HT1080 (cell line): ENCODE measurements around the gene ATP5F1A. TPM values are rescaled to one million over a fixed set of nuclear protein-coding genes. Genes with fewer than 3 reads are reported as not detected.

Experiments used
- DNase-seq: peaks from one replicate; pipeline ENCODE4 v3.0.0-alpha.2; 2015; ENCODE audit warnings: low read depth
- total RNA-seq: library from RNA; depleted of rRNA; stranded (reverse); fragments of >200 nt; shearing (Covaris generic); gene quantifications from 2 replicates; pipeline ENCODE4 v1.2.3, GENCODE V29; 2014

Gene ATP5F1A
- total RNA-seq, 1 experiment from 2014 or later = 723 TPM

DNA sequence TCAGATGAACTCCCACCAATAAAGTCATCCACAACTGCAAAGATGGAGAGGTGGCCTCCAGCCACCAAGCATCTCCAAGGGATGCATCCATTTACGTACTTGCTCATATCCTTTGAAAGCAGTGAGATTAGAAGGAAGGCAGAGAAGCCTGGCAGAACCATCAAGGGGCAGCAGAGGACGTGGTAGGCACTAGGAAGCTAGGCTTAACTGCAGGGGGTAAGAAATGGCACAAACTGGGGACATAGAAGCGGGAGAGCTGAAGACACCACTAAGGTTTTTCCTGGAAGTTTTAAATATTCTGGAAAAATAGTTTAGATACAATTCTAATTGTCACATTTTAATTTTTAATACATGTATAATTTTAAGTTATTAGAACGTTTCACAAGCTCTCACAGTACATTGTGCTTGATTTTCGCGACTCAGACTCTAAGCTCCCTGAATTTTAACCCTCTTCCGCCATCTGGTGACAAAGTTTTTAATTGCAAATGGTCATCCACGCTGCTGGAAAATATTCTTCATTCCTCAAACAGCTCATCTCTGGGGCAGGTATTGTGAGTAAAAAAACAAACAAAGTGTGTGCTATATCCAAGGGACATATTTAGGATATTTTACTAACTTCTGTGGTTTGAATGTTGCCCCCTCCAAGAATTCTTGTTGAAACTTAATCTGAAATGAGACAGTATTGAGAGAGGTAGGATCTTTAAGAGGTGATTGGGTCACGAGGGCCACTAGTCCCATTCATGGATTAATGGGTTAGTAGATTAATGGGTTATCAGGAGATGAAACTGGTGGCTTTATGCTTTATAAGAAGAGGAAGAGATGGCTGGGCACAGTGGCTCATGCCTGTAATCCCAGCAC lies 24.4 kb downstream of the ATP5F1A start:
- peak; percentile 69 for DNase-seq

DNA sequence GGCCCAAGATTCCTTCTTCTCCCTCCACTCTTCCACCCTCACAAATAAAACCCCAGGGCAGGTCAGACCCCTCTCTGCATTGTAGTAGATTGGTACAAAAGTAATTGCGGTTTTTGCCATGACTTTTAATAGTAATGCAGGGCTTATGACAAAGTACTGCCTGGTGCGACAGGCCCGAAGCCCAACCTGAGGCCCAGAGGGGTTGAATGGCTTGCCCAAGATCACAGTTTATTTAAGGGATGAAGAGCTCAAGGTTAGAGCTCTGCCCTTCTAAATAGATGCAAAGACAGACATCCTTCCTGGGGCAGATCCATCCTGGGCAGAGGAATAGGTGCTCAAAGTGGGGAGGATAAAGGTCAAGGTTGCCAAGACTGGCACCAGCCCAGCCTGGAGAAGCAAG lies 25.1 kb downstream of the ATP5F1A start:
- DNase-seq = no peak

DNA sequence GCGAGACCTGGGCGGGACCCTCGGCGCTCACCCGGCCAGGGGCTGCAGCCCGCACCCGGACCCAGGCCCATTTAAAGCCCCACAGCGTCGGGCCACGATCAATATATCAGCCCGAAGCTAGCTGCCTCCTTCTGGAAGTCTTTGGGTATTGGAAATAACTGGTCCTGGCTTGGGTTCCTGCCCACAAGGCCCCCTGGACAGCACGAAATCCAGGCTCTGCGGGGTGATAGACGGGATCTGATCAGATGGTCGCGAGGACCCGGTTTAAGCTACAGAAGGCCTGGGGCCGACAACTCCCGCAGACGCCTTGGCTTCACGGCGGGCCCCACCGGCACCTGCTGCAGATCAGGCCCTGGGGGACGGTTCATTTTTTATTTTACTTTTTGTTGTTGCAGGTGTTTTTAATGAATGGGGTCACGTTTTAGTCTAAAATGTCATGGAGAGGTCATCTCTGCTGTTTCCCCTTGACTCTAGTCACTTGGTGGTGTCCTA lies 25.7 kb downstream of the ATP5F1A start:
- DNase-seq = no peak

DNA sequence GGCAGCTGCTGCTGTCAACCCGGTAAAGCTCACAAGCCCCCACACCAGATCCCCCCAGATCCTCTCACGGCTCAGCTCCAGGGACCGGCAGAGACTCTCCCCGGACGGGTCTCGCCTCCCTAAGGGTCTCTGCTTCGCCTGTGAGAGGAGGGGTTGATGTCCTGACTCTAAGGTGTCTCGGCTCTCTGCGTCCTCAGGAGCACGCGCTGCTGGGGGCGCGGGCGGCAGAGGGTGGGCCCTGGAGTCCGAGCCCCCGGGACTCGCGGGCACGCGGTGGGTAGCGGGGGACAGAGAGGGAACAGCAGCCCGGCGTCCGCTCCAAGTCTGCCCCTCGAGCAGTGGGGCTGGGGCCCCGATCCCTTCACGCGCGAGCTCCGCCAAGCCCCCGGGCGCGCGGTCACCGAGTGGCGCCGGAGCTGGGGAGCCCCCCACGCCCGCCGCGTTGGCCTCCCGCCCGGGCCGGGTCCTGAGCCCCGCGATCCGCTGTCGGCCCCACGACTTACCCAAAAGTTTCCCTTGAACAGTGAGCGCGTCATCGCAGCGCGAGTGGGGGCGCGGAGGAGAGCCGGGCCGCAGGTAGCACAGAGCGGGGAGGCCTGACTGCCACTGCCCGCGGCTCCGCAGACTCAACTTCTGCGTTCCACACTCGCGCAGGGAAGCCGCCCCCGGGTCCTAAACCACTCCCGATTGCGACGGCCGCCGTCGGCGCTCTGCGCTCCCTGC lies 26.3 kb downstream of the ATP5F1A start, which contains the start of gene PSTPIP2:
PSTPIP2 (minus strand) TSS at position 608 of the 723 bp plus-strand sequence; CDS start at position 536, 72 bp downstream.
- DNase-seq = peak; percentile 25

DNA sequence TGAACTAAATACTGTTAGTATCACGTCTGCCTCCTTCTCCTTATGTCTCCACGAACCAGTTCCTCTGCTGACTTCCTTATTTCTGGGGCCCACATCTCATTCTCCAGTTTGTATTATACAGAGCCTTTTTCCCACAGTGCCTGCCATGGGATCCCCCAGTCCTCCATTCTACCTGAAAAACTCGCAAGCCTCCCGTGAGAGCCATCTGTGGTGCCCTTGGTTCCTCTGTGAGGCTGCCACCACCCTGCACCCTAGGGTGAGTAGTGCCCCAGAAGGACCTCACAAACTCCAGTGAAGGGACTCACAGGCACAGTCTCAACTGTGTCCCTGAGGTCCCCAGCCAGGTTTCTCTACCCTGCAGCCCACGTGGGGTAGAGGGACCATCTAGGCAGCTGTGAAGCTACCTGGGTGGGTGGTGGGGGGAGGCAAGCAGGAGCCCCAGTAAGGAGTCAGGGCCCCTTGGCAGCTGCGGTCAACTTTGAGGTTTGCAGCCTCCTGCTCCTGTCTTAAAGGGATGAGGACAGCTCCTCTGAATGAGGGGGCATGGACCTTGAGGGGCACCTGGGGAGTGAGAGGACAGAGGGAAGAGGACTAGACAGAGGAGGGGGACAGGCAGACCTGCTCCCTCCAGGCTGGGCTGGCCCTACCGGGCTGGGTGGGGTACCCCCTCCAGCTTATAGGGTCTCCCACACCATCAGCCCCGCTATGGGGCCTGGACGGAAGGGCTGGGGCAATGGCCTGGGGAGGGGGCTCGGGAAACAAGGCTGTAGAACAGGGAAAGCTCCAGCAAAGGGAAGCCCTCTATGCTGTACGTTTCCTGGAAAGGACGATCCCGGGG lies 27.1 kb downstream of the ATP5F1A start:
- DNase-seq = no peak

DNA sequence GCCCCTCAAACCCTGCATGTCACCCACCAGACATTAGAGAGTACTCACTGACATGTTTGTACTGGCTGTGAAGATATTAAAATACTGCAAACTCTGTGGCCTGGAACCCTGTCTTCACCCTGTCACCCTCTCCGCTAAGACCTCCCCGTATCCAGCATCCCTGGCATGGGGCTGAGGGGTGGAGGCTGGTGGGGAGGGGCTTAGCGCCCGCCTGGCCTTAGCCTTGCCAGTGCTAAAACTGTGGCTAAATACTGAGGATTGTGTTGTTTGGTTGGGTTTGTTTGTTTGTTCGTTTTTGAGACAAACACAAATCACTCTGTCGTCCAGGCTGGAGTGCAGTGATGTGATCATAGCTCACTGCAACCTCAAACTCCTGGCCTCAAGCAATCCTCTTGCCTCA lies 27.9 kb downstream of the ATP5F1A start:
- DNase-seq = no peak

DNA sequence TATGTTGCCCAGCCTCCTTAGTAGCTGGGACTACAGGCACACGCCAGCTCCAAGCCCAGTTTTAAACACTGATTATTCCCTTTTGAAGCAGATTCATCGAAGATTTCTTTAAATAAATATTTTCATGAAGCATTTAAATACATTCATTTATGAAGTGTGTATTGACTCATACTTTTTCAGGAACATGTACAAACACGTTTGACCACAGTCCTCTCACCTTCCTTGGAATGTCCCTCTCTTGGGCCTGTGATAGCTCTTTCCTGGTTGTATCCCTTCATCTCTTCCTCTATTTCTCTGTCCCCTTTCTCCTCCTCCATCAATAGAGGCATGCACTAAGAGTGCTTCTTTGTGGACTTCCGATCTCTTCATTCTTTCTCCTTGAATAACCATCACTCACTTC lies 28.6 kb downstream of the ATP5F1A start:
- DNase-seq = peak; percentile 21

DNA sequence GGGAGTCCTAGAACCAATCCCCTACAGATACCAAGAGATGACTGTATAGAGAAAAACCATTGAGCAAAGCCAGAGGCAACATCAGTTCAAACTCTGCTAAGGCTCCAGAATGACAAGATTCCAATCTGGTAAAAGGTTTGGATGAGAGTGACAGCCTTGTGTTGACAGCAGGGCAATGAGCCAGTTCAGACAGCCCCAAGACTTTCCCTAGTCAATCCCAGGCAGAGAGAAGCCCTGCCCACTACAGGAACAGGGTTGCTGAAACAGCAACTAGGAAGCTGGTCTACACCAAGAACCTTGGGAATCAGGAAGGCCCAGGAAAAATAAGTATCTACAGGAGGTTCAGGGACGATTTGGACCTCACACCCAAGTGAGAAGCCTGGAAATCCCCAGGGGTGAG lies 29.3 kb downstream of the ATP5F1A start:
- DNase-seq = no peak

DNA sequence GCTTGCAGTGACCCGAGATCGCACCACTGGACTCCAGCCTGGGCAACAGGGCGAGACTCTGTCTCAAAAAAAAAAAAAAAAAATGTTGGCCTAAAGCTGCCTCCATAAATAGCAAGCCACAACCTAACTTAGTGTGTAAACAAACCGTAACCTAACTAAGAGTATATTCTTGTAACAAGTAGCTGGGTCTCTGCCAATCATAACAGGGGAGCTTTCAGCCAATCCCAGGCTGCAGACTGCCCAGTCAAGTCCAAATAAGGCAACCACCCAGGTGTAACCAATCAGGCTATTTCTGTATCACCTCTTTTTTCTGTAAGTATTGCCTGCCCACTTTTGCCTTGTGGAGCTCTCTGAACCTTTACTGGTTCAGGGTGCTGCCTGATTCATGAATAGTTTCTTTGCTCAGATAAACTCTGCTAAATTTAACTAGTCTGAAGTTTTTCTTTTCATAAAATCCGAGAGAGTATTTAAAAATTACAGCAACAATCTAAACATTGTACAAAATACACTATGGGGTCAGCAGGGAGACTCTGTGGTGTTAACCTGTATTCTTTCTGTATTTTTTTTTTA lies 30.6 kb downstream of the ATP5F1A start:
- peak; percentile 24 for DNase-seq

DNA sequence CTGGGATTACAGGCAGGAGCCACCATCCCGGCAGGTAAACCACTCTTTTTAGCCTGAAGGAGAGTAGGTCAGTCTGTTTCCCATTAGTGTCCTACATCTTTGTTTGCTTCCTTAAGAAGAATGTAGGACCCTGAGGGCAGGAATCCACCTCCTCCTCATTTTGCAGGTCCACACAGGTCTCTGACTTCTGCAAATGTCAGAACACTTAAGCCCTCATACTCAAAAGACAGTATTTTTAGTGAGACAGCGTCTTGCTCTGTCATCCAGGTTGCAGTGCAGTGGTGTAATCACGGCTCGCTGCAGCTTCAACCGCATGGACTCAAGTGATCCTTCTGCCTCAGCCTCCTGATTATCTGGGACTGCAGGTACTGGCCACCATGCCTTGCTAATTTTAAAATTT lies 35.3 kb downstream of the ATP5F1A start:
- no peak for DNase-seq

DNA sequence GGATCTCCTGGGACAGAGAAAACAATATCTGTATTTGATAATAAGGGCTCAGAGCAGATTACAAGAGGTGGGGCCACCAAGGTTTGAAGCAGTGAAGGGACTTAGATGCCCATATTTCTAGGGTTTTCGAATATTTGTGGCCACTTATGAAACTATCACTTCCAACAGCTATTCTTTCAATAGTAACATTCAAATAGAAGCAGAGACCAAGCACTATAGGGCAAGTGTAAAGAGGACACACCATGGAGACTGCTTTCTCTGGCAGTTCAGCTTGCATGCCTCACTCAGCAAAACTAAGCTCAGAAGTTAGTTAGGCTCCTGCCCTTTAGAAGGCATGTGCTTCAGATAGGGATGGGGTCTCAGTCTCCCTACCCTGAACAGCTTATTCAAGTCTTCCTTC lies 36.3 kb downstream of the ATP5F1A start:
- DNase-seq = no peak

DNA sequence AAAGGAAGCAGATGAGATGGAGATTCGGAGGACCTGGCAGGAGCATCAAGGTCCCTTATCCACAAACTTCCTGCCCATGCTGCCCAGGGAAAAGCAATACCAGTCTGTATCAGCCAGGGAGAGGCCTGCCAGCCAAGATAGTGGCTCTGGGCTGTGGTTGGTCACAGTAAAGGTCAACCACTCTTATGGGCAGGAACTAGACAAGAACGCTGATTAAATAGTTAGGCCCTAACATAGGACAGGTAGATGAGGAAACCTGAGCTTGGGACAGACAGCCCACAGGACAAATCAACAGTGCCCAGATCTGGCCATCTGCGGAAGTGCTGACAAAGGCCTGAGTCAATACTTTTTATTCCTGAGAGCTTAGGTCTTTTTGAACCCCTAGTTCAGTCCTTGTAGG lies 36.7 kb downstream of the ATP5F1A start:
- no peak for DNase-seq

DNA sequence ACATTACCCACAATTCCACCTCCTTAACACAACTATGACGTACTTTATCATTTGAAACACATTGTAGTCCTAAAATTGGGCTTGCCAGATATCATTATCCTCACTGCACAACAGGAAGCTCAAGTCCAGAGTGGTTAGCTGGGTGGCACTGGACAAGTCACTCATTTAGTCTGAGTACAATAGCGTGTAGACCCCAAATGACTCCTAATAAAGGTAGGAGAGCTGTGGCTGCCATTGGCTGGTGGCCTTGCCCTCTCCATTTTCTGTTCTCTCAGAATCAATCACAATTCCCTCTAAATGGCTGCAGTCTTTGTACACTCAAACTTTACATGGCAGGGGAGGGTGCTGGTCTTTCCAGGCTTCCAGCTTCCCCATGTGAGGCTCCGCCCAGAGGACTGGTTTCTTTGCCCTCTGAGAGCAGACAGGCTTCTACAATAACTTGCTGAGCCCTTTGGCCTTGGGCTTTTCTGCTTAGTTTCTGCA lies 37.7 kb downstream of the ATP5F1A start:
- no peak for DNase-seq

DNA sequence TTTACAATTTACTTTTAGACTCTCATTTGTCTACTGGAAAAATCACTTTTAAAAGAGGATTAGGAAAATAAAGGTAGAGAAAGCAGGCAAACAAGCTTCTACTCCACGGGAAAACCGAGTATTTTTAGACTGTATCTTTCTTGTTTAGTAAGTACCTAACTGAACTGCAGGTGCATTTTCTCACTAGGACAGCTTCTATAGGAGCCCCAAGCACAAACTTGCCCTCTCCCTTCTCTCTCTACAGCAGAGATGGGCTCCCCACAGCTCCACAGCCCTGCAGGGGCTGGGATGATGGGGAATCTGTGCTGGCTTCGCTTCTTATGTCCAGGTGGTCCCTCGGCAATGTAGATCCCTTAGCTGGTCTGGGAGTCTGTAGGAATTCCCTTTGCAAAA lies 42.3 kb downstream of the ATP5F1A start:
- no peak for DNase-seq

DNA sequence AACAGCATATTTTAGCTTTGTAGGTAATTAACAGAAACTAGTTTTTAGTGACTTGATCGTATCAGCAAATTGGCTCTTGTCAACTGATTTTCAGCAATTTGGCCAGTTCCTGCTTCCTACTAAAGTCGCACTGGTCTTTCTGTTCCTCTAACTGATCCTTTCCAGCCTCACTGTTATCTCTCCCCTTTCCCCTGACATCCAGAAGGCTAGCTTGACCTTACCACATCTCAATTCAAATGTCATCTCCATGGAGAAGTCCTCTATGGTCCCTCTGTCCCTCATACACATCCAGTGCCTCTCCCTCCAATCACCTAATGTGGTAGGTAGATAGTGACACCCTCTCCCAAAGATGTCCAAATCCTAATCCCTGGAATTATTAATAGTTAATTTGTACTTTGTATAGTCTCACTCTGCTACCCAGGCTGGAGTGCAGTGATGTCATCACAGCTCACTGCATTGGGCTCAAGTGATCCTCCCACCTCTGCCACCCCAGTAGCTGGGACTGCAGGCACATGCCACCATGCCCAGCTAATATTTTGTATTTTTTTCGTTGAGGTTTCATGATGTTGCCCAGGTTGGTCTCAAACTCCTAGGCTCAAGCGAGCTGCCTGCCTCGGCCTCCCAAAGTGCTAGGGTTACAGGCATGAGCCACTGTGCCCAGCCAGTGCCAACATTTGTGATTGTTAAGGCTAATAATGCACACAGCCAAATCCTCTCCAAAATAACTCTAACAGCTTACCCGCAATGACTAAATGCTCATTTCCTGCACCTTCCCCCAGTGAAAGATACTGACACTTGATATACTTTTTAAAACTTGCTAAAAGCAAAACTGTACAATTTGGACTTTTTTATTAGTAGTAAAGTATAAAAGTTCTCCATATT lies 42.9 kb downstream of the ATP5F1A start:
- DNase-seq = peak; percentile 59

DNA sequence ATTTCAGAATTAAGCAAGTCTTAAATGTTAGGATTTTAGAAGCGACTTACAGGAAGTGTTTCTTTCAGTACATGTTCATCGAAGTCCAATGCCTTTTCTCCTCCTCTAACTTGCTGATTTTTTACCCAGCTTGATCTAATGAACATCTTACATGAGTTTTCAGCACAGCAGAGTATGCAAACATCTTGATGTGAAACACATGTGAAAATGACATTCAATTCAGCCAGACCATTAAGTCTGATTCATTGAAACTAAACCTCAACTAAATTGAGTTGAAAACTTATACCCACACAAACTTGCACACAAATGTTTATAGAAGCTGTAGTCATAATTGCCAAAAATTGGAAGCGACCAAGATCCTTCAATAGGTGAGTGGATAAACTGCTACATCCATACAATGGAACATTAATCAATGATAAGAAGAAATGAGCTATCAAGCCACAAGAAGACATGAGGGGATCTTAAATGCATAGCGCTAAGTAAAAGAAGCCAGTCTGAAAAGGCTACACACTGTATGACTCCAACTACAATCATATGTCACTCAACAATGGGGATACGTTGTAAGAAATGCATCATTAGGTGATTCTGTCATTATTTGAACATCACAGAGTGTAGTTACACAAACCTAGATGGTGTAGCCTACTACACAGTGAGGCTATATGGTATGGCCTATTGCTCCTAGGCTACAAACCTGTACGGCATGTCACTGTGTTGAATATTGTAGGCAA lies 44.6 kb downstream of the ATP5F1A start:
- no peak for DNase-seq

DNA sequence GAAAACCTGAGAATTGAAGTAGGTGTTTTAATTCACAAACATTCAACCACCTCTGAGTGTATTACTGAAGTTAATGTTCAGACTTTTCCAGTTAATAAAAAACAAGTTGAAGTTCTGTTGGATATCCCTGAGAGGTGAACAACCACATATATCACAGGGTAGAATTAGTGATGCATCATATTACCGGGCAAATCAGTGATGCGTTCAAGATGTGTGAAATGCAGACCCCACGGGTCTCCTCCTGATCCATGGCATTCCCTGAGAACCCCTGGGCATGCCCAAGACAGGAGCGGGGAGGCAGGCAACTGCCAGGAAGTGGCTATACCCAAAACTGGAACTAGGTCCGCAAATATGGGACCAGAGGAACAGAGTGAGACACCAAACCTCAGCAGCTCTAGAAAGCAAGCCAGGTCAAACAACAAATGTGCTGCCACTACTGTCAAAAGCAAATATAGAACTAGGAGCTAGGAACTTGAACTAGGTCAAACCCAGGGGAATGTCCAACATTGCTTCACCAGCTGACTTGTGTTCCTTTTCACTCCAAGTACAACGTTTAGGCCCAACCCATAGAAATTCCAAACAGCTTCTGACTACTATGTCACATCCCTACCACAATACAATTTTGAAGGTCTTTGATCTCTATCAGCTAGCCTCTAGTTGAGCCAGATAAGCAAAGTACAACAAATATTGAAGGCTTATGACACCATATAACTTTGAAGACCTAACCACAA lies 46.2 kb downstream of the ATP5F1A start:
- DNase-seq = no peak

DNA sequence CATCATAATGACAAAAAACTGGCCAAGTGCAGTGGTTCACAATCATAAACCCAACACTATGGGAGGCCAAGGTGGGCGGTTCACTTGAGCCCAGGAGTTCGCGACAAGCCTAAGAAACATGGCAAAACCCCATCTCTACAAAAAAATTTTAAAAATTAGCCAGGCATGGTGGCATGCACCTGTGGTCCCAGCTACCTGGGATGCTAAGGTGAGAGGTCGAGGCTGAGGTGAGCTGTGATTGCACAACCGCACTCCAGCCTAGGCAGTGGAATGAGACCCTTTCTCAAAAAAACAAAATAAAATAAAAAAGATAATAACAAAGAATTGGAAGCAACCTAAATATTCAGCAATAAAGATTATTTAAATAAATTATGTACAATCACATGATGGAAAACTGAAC lies 47.8 kb downstream of the ATP5F1A start:
- DNase-seq = no peak

DNA sequence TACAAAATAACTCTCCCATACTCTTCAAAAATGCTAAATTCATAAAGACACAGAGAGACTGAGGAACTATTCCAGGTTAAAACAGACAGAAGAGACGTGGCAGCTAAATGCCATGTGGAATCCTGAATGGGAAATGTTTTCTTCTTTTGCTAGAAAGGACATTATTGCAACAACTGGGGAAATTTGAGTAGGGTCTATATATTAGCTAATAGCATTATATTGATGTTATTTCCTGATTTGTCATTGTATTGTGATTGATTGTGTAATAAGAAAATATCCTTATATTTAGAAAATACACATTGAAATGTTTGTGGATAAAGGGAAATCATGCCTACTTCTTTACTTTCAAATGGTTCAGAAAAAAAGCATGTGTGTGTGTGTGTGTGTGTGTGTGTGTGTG lies 49.5 kb downstream of the ATP5F1A start:
- no peak for DNase-seq
